Limb (tissue), 2 donors: ENCODE measurements around the gene ZNF281.

Source experiments
- DNase-seq, 2 donors: peaks; one replicate each; pipeline ENCODE4 v3.0.0-alpha.2; 2016; ENCODE audit errors: extremely low spot score in 2 of 2

ZNF281 gene

GRCh38 chr1:200392625-200393185 is 17.1 kb downstream of the ZNF281 start:
- no peak for DNase-seq

GRCh38 chr1:200391747-200392146 is 18.1 kb downstream of the ZNF281 start:
- no peak for DNase-seq

GRCh38 chr1:200388791-200389190 is 21.0 kb downstream of the ZNF281 start:
- no peak for DNase-seq

GRCh38 chr1:200386416-200386815 is 23.4 kb downstream of the ZNF281 start:
- no peak for DNase-seq

- DNase-seq, result no peak
Measured at GRCh38 chr1:200384818-200385390, 24.9 kb downstream of the ZNF281 start.

- DNase-seq, result no peak
Measured at GRCh38 chr1:200381256-200381984, 28.4 kb downstream of the ZNF281 start.

GRCh38 chr1:200380589-200381021 is 29.2 kb downstream of the ZNF281 start:
- DNase-seq, result no peak

GRCh38 chr1:200379940-200380588 is 29.8 kb downstream of the ZNF281 start:
- no peak for DNase-seq

GRCh38 chr1:200379432-200379757 is 30.4 kb downstream of the ZNF281 start:
- no peak for DNase-seq

GRCh38 chr1:200378096-200378495 is 31.7 kb downstream of the ZNF281 start:
- DNase-seq, result no peak

- no peak for DNase-seq
Measured at GRCh38 chr1:200376528-200376927, 33.3 kb downstream of the ZNF281 start.

- no peak for DNase-seq
Measured at GRCh38 chr1:200374569-200375295, 35.1 kb downstream of the ZNF281 start.

GRCh38 chr1:200373811-200374231 is 36.0 kb downstream of the ZNF281 start:
- DNase-seq, result no peak

- no peak for DNase-seq
Measured at GRCh38 chr1:200372885-200373181, 37.0 kb downstream of the ZNF281 start.

- no peak for DNase-seq
Measured at GRCh38 chr1:200372095-200372884, 37.5 kb downstream of the ZNF281 start.

- no peak for DNase-seq
Measured at GRCh38 chr1:200369706-200370105, 40.1 kb downstream of the ZNF281 start.

GRCh38 chr1:200369131-200369530 is 40.7 kb downstream of the ZNF281 start:
- DNase-seq, result no peak

- no peak for DNase-seq
Measured at GRCh38 chr1:200368556-200368955, 41.3 kb downstream of the ZNF281 start.

- DNase-seq, result no peak
Measured at GRCh38 chr1:200367841-200368534, 41.8 kb downstream of the ZNF281 start.

GRCh38 chr1:200366577-200367253 is 43.1 kb downstream of the ZNF281 start:
- no peak for DNase-seq
